NCI-H345 (cell line): ENCODE data around the gene RASA3.

Experiments
- DNase-seq: peaks from one replicate; lab custom pipeline; 2025; lab: John Stamatoyannopoulos, UW

RASA3 gene

DNA sequence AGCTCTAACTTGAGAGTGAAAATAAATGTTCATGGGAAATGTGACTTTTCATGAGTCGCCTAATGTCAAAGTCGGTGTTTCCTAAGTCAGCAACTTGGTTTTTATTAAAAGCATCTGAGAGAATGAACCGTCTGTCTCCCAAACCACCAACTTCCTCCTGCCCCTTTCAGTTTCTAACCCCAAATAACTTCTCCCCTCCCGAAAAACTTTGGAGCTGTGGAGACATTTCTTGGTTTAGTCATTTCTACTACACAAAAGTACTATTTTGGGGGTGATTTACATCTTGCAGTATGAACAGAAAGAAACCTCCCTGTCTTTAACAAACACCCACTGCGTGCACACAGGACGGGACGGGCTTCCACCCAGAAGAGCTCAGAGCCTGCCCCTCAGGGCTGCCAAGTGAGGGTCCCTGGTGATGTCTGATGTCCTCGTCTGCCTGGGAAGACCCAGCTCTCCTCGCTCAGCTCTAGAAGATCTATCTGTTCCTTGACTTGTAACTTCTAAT lies 65.0 kb downstream of the RASA3 start:
- no peak for DNase-seq

DNA sequence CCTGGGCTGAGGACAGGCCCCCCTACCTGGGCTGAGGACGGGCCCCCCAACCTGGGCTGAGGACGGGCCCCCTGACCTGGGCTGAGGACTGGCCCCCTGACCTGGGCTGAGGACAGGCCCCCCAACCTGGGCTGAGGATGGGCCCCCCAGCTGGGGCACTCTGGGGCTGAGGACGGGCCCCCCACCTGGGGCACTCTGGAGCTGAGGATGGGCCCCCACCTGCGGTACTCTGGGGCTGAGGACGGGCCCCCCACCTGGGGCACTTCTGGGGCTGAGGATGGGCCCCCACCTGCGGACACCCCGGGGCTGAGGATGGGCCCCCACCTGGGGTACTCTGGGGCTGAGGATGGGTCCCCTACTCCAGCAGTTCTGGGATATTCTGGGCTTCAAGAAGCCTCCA lies 65.5 kb downstream of the RASA3 start:
- no peak for DNase-seq

DNA sequence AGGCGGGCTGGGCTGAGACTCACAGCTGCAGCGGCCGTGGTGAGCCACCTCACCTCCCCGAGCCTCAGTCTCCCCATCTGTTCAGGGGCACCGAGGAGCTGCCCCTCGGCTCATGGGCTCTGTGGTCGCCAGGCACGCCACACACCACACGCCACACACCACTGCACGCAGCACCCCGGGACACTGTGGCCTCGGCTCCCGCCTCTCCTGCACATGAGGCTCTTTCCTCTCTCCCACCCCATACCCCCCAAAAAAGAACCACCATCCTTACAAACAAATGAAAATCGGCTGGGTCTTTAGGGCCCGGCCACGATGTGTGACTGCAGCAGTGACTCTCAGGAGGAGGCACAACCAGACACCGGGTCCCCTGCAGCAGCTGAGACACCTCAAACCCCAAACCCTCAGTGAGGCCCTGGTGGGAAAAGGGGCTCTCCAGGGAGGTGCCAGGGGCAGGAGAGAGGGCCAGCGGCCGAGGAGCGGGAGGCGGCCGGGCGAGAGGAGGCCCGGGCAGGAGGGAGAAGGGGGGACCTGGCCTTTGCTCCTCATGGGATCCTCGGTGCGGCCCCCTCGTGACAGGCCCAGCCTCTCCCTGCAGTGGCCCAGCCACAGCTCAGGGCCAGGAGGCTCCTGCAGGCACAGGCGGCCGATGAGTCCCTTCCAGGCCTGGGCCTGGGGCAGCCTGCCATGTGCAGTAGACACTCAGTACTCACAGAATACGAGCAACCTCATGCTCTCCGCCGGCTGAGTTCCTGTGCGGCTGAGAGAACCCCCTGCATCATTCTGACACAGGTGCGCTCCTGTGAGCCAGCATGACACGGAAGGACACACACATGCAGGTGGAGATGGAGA lies 66.3 kb downstream of the RASA3 start:
- DNase-seq = no peak

DNA sequence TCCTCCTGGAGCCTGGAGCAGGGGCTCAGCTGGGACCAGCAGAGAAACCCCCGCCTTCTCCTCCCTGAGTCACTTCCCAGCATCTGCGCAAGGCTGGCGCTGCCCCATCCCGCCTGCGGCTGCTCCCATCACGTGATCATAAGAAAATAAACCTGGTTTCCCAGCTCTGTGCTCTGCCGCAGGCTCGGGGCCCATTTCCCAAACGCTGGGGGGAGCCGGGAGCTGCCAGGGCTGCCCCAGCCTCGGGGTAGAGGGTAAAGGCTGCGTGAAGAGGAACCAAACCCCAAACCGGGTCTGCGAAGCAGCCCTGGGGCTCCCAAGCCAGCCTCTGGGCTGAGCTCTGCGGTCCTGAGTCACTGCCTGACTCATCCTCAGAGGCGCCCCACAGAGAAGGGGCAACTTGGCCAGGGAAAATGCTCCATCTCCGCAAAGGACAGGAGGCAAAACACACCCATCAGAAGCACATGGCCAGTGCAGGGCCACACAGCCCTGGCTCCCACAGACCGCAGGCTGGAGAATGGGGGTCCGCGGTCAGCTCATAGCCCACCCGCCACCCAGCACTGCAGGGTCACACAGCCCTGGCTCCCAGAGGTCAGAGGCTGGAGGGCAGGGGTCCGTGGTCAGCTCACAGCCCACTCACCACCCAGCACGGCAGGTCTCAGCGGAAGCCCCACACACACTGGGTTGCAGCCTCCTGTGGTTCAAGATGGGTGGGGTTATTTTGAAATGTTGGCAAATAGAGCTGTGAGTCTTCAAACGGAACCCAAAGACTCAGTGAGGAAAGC lies 67.1 kb downstream of the RASA3 start:
- no peak for DNase-seq

DNA sequence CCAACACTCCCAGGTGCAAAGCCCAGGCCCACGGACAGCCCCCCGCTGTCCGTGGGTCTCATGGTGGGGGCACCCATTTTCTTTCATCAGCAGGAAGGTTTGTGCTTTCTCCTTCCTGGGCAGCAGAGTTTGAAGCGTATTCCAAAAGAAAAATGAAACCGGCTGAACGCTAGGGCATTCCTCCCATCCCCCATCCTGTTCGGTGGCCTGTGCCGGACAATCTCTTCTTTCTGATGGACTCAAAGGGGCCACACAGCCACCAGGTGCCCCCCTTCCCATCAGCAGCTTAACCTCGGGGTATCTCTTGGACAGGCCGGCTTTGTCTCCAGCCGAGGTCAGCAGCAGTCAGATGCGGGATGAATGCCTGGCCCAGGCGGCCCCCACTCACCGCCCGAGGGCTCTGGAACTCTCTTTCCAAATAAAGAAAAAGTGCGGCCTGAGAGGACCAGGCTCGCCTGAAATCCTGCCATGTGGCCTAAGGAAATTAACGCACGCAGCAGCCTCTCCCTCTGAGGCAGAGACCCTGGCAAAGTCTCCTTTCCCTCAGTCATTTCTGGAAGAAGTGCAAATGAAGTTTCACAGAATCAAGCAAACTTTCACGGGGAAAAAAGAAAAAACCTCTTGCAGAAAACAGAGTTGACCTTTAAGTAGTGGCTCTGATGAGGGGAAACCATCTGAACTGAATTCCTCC lies 67.8 kb downstream of the RASA3 start:
- DNase-seq = no peak

DNA sequence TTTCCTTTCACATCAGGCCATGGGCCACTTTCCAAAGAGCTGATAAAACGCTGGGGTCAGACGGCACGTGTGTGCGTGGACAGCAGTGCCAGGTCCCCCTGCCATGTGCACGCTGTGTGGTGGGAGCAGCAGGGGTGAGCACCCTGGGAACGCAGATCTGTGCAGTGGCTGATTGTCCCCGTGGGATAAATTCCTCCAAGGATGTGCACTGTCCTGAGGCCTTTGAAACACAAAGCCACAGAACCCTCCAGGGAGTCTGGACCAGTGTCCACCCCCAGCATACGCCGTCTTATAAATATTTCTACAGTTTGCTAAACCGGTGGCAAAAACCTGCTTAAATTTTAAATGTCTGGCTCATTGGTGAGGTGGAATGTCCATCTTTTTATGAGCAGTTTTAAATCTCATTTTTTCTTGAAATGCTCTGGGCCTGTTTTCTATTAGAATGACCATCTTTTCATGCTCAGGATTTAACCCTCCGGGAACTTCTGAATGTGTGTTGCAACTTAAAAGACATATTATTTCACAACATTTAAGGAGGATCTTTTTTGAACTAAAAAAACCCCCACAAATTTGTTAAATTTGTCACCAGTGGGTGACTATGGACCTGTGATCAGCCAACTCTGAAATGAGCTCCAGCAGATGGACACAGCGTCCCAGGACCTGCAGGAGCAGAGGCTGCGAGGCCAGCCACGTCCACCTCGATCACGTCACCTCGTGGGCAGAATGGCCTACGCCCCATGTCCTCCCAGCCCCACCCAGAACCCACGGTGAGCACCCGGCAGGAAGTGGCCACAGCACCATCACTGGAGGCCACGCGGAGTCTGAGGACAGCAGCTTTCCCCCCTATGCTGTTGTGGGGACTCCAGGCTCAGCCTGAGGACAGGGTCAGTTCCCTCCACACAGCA lies 68.6 kb downstream of the RASA3 start:
- no peak for DNase-seq

DNA sequence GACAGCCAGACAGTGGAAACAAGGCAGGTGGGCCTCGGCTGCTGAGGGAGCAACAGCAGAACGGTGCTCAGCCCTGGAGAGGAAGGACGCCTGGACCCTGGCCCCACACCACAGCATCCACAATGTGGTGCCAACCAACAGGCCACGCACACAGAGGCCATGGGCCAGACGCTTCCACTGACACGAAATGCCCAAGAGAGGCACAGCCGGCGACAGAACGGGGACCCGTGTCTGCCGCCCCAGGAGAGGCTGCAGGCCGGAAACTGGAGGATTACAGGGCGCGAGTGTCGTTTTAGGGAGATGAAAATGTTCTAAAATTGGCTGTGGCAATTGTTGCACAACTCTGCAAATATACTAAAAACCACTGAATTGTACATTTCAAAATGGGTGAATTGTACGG lies 69.7 kb downstream of the RASA3 start:
- DNase-seq = no peak

DNA sequence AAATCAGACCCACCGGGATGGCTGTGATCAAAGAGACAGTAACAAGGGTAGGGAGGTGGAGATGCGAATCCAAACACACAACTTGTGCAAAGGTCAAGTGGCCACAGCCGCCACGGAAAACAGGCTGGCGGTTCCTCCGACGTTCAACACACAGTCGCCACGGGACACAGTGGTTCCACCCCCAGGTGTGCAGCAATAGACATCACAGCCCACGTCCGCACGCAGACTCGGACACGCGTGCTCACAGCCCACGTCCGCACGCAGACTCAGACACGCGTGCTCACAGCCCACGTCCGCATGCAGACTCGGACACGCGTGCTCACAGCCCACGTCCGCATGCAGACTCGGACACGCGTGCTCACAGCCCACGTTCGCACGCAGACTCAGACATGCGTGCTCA lies 70.1 kb downstream of the RASA3 start:
- no peak for DNase-seq

DNA sequence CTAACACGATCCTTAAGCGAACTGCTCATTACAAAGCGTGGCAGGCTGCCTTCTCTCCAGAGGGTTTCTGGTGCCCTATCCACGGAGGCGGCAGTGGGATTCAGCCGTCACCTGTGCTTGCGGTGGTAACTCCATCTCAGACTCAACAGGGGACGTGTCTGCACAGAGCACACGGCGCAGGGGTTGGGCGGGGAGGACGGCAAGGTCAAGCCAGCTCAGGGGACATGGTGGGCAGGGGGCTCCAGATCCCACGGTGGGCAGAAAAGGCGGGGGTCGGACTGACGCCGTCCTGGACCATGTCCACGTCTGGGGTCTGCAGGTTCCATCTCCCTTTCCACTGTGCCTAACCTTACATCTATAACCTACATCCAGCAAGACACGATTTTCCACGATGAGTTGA lies 70.7 kb downstream of the RASA3 start:
- no peak for DNase-seq

DNA sequence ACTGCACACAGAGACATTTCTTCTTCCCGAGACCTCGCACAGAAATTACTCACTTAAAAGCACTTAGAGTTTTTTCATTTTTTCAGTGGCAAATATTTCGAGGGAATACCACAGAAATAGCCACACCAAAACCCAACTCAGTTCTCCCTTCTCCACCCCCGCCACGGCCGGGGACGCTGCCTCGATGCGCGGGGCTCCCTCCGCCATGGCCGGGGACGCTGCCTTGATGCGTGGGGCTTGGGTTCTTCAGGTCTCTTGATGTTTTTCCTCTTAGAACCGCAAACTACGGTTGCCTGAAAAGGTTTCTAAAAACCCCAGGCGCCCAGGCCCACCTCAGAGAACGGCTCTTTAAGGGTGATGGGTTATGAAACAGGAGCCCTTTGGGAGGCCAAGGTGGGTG lies 71.4 kb downstream of the RASA3 start:
- no peak for DNase-seq

DNA sequence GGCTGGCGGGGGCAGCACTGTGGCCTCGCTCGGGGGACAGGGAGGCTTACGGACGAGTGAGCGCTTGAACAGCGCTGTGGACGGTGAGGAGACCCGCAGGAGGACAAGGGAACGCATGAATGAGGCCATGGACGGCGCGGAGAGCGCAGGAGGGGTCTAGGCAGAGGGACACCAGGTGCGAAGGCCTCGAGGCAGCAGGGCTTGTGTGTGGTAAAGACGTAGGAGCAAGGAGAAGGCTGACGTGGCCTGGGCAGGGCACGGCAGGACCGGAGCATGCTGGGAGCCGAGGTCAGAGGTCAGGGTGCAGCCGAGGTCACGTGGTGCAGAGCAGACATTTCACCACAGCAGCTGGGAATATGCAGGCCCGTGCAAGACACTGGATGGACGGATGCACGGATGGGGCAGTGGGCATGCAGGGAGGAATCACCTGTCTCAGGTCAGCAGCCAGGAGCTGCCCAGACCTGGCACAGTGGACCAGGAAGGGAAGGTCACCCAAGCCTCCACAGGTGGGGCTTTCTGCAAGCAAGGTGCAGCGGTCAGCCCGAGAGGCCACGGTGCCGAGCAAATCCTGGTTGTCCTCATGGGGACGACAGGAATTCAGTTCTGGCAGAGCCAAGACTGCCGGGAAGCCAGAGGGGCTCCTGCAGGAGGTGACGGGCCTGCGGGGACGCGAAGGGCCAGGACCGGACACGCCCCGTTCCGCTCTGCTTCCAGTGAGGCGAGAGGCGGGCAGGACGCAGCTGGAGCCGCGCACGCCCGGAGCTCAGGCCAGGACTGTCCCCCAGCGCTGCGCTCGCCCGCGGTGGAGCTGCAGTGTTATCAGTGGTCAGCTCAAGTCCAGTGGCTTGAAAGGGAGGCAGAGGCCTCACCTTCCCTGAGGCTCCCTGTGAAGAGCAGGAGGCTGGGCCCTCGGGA lies 72.2 kb downstream of the RASA3 start:
- no peak for DNase-seq

DNA sequence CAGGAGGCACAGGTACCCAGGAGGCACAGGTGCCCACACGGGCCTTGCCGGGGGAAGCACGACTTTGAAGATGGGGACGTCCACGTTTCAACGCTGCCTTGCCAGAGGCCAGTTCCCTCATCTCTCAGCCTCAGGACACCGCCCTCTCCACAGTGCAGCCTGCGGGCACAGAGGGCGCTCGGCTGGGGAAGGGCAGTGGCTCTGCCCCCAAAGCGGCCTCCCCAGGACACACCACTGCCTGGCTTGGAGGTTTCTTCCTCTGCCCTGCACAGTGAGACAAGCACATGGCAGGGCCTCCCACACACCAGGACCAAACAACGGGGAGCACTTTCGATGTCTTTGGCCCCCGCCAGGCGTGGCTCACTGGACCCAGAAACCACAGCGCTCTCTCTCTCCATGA lies 73.0 kb downstream of the RASA3 start:
- DNase-seq = no peak

DNA sequence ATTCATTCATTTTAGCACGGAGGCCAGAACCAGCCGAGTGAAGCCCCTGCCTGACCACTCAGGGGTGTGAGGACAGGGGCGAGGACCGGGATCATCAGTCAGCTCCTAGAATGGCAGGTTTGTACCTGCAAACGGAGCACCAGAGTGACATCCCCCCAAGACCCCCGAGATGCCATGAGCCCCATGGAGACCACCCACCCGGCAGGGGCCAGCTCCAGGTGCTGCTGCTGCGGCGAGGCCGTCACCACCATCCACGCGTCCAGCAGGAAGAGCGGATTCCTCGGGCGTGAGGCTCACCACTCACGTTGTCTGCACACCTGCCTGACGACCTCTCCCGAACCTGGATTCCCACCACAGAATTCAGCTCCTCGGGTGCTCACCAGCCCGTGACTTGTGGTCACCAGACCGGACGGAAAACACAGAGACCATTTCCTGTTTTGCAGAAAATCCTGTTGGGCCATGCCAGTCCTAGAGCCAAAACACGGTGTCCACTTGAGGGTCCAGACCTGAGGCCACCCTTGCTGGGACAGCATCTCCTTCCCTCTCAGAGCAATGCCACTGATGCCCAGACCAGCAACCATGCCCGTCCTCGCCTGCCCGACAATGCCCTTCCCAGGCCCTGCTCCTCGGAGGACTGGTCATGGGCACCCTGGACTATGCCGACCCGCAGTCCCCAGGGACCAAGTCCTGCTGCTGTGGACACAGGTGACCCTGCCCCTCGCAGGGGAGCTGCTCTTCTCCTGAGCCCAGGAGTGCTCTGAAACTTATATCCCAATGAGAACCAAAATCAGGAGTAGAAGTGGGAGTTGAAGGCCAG lies 74.2 kb downstream of the RASA3 start:
- DNase-seq = no peak

DNA sequence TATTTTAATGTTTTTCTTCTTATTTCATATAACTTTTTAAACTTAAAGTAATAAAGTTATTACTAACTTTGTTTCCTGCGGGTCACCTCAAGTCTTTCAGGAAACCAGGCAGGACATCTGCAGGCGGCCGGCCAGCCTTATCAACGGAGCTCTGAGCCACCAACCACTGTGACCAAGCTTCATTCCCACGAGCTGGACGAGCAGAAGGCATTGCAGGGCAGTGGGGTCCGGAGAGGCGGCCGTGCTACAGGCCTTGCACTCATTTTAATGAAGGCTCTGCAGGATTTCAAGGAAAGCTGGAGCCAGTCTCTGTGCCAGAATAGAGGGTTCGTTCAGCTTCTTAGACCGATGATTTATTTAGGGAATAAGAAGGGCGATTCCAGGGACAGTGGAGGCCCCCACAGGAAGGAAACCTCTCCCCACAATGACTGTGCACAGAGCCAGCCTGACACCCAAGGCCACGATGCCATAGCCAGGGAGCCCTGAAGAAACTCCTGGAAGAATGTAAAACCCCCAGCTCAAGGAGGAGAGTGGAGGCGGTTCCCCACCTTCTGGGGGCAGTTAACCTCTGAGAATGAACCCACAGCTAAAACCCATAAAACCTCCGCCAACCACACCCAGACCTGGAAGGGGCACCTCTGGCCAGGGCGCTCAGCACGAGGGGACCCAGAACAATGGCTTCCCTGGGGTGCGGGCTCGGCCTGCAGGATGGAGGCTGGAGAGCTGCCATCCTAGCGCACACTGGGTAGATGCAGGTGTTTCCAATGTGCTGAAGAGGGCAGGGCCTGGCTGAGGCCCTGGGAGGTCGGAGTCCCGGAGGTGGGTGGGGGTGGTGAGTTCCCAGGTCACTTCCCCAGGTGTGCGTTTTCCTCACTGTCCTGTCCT lies 75.0 kb downstream of the RASA3 start:
- peak; percentile 29 for DNase-seq

DNA sequence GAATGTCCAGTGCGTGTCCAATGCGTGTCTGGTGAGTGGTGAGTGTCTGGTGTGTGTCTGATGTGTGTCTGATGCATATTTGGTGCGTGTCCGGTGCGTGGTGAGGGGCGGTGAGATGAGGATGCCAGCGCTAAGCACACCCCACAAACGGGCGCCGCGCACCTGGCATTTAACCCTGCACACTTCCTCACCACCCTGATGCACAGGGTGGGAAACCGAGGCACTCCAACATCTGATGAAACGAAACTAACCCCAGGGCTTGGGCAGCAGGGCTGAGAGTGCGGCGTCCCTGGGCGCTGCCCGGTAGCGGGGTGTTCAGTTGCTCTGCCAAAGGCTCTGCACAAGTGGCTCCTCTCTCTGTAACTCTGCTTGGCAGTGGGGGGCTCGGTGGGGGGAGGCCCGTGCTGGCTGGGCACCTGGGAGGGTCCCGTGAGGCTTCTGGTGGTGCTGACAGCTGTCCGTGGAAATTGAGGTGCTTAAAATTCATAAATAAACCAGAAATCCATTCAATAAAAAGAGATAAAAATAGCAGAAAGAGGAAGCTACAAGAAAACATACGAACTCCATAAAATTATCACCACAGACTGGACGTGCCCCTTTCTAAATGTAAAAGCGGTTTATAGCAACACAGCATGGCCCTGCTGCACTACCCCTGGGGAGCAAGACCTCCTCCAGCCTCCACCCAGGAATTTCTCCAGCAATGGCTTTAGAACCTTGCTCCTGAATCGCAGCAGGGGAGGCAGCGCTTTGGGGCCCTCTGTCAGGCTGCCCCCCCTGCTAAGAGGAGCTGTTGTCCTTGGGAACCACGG lies 76.0 kb downstream of the RASA3 start:
- no peak for DNase-seq

DNA sequence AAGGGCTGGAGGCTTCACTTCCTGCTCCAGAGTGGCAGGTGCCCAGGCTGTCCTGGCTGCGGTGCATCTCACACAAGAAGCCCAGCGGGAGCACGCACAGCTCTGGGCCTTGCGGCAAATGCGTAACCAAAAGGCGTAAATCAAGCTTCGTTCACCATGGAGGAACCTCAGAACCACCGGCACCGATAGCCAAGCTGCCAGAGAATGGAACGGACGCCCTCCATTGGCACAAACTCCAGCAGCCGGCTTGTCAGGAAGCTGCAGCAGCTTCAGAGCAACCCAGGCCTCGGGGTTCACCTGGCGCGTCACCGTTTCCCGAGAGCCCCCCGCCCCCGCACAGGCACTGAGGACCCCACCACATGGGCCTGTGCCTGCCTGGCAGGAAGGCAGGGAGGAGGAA lies 76.7 kb downstream of the RASA3 start:
- no peak for DNase-seq

DNA sequence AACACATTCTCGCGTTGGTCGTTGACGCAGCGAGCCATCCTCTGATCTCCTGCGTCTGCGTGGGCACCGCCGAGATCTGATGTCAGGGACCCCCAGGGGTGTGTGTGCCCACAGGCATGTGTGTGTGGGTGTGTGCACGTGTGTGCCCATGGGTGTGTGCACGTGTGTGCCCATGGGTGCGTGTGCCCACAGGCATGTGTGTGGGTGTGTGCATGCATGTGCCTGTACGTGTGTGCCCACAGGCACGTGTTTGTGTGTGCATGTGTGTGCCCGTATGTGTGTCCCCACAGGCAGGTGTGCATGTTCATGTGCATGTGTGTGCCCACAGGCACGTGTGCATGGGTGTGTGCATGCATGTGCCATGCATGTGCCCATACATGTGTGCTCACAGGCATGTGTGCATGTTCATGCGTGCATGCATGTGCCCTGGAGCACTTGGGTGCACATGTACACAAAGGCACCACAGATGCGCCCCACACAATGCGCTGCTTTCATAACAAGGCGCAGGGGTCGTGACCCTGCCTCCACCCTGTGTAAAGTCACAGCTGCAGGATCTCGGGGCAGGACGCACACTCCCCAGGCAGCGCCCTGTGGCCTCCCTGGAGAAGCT lies 77.5 kb downstream of the RASA3 start:
- no peak for DNase-seq
